ENCODE results near the gene FMN1. TPM values are rescaled to one million over a fixed set of nuclear protein-coding genes. Genes with fewer than 3 reads are reported as not detected.

The FMN1 gene
- total and polyA plus RNA-seq, 3 donors from 2014 or later = 17.7 to 53.7 (median 47.4) TPM

GRCh38 chr15:33064878-33065277, 129.6 kb downstream of the FMN1 start:
- H3K27ac ChIP-seq = no peak overlapping the region
- DNase-seq = no peak
- no peaks in the 10 kb centered on the region for H3K9me3 ChIP-seq
- TF ChIP-seq CTCF (IDR thresholded peaks at IDR 0.05) (no peak), POLR2A (IDR thresholded peaks at IDR 0.05) (no peak)
- H3K4me3 ChIP-seq = no peak overlapping the region
- H3K36me3 ChIP-seq (ENCODE audit: low read depth, missing control alignments) = no peaks in the 10 kb centered on the region
- WGBS, 2 donors = 65 to 73% methylated on average over 3 of the region's 3 CpGs
- H3K4me1 ChIP-seq = no peaks in the 10 kb centered on the region
- intact Hi-C loops (cut with DNase I; ENCODE audit: low total_unique reads) = no loop called here
- H3K27me3 ChIP-seq = no peaks in the 10 kb centered on the region

DNA sequence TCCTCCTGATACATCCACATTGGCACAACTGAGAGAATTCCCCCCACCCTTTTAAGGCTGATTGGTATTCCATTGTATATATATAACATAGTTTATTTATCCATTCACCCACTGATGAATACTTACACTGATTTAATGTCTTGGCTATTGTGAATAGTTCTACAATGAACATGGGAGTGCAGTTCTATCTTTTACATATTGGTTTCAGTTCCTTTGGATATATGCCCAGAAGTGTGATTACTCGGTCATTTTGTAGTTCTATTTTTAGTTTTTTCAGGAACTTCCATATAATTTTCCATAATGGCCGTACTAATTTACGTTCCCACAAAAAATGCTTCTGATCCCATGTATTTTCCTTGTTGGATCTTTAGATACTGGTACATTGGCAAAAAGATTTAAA, 135.3 kb downstream of the FMN1 start:
- no peaks in the 10 kb centered on the region for H3K36me3 ChIP-seq (ENCODE audit: low read depth, missing control alignments)
- no peak overlapping the region for H3K27ac ChIP-seq
- intact Hi-C loops (cut with DNase I; ENCODE audit: low total_unique reads) = no loop called here
- no peaks in the 10 kb centered on the region for H3K4me1 ChIP-seq
- no peaks in the 10 kb centered on the region for H3K9me3 ChIP-seq
- DNase-seq = no peak
- 39 to 40% methylated on average over 3 of the region's 3 CpGs for WGBS, 2 donors
- H3K4me3 ChIP-seq = no peak overlapping the region
- TF ChIP-seq CTCF (IDR thresholded peaks at IDR 0.05) = no peak
- H3K27me3 ChIP-seq = no peaks in the 10 kb centered on the region

DNA sequence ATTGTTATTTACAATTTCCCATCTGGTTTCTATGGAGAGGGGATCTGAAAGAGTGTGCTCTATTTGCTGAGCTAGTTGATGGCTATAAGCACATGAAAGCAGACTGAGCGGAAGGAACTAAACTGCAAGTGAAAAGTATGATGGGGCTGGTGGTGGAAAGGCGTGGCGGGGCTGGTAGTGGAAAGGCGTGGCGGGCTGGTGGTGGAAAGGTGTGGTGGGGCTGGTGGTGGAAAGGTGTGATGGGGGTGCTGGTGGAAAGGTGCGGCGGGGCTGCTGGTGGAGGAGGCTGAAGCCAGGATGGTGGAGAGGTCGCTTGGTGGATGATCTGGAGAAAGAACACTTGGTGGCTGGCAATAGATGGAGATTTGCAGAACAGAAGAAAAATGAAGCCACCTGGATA, 136.7 kb downstream of the FMN1 start:
- no peak for TF ChIP-seq POLR2A (IDR thresholded peaks at IDR 0.05)
- TF ChIP-seq CTCF (IDR thresholded peaks at IDR 0.05) = no peak
- intact Hi-C loops (cut with DNase I; ENCODE audit: low total_unique reads) = no loop called here
- DNase-seq = no peak
- H3K27me3 ChIP-seq = no peaks in the 10 kb centered on the region
- WGBS, 2 donors = 92 to 94% methylated on average over 8 of the region's 8 CpGs
- no peak overlapping the region for H3K27ac ChIP-seq
- H3K36me3 ChIP-seq (ENCODE audit: low read depth, missing control alignments) = no peaks in the 10 kb centered on the region
- H3K4me3 ChIP-seq = no peak overlapping the region
- no peaks in the 10 kb centered on the region for H3K4me1 ChIP-seq
- no peaks in the 10 kb centered on the region for H3K9me3 ChIP-seq

DNA sequence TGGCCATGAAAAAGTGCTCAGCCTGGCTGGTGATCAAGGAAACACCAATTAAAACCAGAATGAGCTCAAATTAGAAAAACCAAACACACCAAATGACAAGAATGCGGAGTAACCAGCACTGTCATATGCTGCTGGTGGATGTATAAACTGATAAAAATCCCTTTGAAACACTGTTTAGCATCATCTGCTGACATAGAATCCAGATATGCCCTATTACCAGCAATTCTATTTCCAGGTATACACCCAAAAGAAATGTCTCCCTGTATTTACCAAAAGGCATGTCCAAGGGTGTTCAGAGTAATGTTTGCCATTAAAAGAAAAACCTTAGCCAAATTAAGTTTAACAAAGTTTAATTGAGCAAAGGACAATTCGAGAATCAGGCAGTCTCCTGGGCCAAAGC, 138.6 kb downstream of the FMN1 start:
- no peak for TF ChIP-seq CTCF (IDR thresholded peaks at IDR 0.05)
- no peak for TF ChIP-seq POLR2A (IDR thresholded peaks at IDR 0.05)
- Histone ChIP-seq H3K36me3 (ENCODE audit: low read depth, missing control alignments) (no peaks in the 10 kb centered on the region), H3K27ac (no peak overlapping the region), H3K4me3 (no peak overlapping the region), H3K9me3 (no peaks in the 10 kb centered on the region), H3K4me1 (no peaks in the 10 kb centered on the region), H3K27me3 (no peaks in the 10 kb centered on the region)
- DNase-seq = no peak
- intact Hi-C loops (cut with DNase I; ENCODE audit: low total_unique reads) = no loop called here
- WGBS, 2 donors = 73 to 93% methylated on average over 2 of the region's 2 CpGs

GRCh38 chr15:33051528-33051927, 143.0 kb downstream of the FMN1 start:
- TF ChIP-seq POLR2A (IDR thresholded peaks at IDR 0.05) (no peak), CTCF (IDR thresholded peaks at IDR 0.05) (no peak)
- Histone ChIP-seq H3K9me3 (no peaks in the 10 kb centered on the region), H3K36me3 (ENCODE audit: low read depth, missing control alignments) (no peaks in the 10 kb centered on the region), H3K4me3 (no peak overlapping the region), H3K4me1 (no peaks in the 10 kb centered on the region), H3K27me3 (no peaks in the 10 kb centered on the region), H3K27ac (no peak overlapping the region)
- intact Hi-C loops (cut with DNase I; ENCODE audit: low total_unique reads) = no loop called here
- WGBS, 2 donors = 67 to 71% methylated on average over 5 of the region's 5 CpGs
- DNase-seq = no peak

Data from testis (tissue), 3 donors.